ENCODE results near the gene RASA1. TPM values are rescaled to one million over a fixed set of nuclear protein-coding genes. Genes with fewer than 3 reads are reported as not detected.

The RASA1 gene
- total RNA-seq, 2 donors from 2014 or later: 50.9 to 63.0 TPM

- H3K27ac Mint-ChIP-seq: no peak overlapping the region
- WGBS, 2 experiments (ENCODE audit: insufficient coverage in 1 of 2, insufficient read length in 1 of 2): 86 to 98% methylated on average over 1 to 3 of the region's 3 CpGs
- no peaks in the 10 kb centered on the region for H3K4me1 ChIP-seq (ENCODE audit: control insufficient read depth, insufficient read depth, low read length)
Measured at GRCh38 chr5:87394411-87395165, 126.9 kb downstream of the RASA1 start.

GRCh38 chr5:87398981-87399614 is 131.4 kb downstream of the RASA1 start:
- no peaks in the 10 kb centered on the region for H3K27me3 ChIP-seq (ENCODE audit: control insufficient read depth, insufficient read depth, low read length, poor library complexity, severe bottlenecking)
- Mint-ChIP-seq H3K9me3 (peaks cover 6% of the 10 kb centered on the region), H3K36me3 (ENCODE audit: low read depth) (peaks cover 75% of the 10 kb centered on the region), H3K27ac (no peak overlapping the region), H3K4me1 (no peaks in the 10 kb centered on the region), H3K27me3 (ENCODE audit: insufficient read depth) (no peaks in the 10 kb centered on the region), H3K4me3 (no peak overlapping the region)
- H3K9ac ChIP-seq (ENCODE audit: extremely low read depth, low read length, poor library complexity, severe bottlenecking): no peak overlapping the region
- WGBS, 2 experiments (ENCODE audit: insufficient coverage in 1 of 2, insufficient read length in 1 of 2): 97 to 100% methylated on average over 4 to 5 of the region's 5 CpGs
- TF ChIP-seq CTCF (conservative IDR thresholded peaks at IDR 0.05): no peak
- H3K27ac ChIP-seq (ENCODE audit: low read depth, low read length): no peak overlapping the region
- H3K9me3 ChIP-seq (ENCODE audit: control insufficient read depth, low read length): peaks cover 12% of the 10 kb centered on the region
- H3K4me3 ChIP-seq (ENCODE audit: low read length): no peak overlapping the region
- DNase-seq: no peak
- H3K4me1 ChIP-seq (ENCODE audit: control insufficient read depth, insufficient read depth, low read length): no peaks in the 10 kb centered on the region
- peaks cover 94% of the 10 kb centered on the region for H3K36me3 ChIP-seq (ENCODE audit: control insufficient read depth, insufficient read depth, low read length)

More at GRCh38 chr5:87394411-87395165, 126.9 kb downstream of the RASA1 start:
- Mint-ChIP-seq H3K4me3 (no peak overlapping the region), H3K9me3 (no peaks in the 10 kb centered on the region), H3K27me3 (ENCODE audit: insufficient read depth) (no peaks in the 10 kb centered on the region), H3K4me1 (no peaks in the 10 kb centered on the region), H3K36me3 (ENCODE audit: low read depth) (peaks cover 76% of the 10 kb centered on the region)
- Histone ChIP-seq H3K36me3 (ENCODE audit: control insufficient read depth, insufficient read depth, low read length) (peaks cover 93% of the 10 kb centered on the region), H3K9me3 (ENCODE audit: control insufficient read depth, low read length) (no peaks in the 10 kb centered on the region), H3K9ac (ENCODE audit: extremely low read depth, low read length, poor library complexity, severe bottlenecking) (no peak overlapping the region), H3K4me3 (ENCODE audit: low read length) (no peak overlapping the region), H3K27me3 (ENCODE audit: control insufficient read depth, insufficient read depth, low read length, poor library complexity, severe bottlenecking) (no peaks in the 10 kb centered on the region), H3K27ac (ENCODE audit: low read depth, low read length) (no peak overlapping the region)
- no peak for DNase-seq
- TF ChIP-seq CTCF (conservative IDR thresholded peaks at IDR 0.05): no peak

GRCh38 chr5:87399720-87400119 is 132.0 kb downstream of the RASA1 start:
- TF ChIP-seq CTCF (conservative IDR thresholded peaks at IDR 0.05): no peak
- no peak overlapping the region for H3K9ac ChIP-seq (ENCODE audit: extremely low read depth, low read length, poor library complexity, severe bottlenecking)
- Mint-ChIP-seq H3K4me1 (no peaks in the 10 kb centered on the region), H3K9me3 (peaks cover 6% of the 10 kb centered on the region), H3K36me3 (ENCODE audit: low read depth) (peaks cover 76% of the 10 kb centered on the region), H3K4me3 (no peak overlapping the region), H3K27ac (no peak overlapping the region), H3K27me3 (ENCODE audit: insufficient read depth) (no peaks in the 10 kb centered on the region)
- H3K4me3 ChIP-seq (ENCODE audit: low read length): no peak overlapping the region
- H3K36me3 ChIP-seq (ENCODE audit: control insufficient read depth, insufficient read depth, low read length): peaks cover 95% of the 10 kb centered on the region
- no peak overlapping the region for H3K27ac ChIP-seq (ENCODE audit: low read depth, low read length)
- 98 to 100% methylated on average over 1 to 2 of the region's 2 CpGs for WGBS, 2 experiments (ENCODE audit: insufficient coverage in 1 of 2, insufficient read length in 1 of 2)
- no peaks in the 10 kb centered on the region for H3K4me1 ChIP-seq (ENCODE audit: control insufficient read depth, insufficient read depth, low read length)
- DNase-seq: no peak
- H3K9me3 ChIP-seq (ENCODE audit: control insufficient read depth, low read length): peaks cover 12% of the 10 kb centered on the region
- H3K27me3 ChIP-seq (ENCODE audit: control insufficient read depth, insufficient read depth, low read length, poor library complexity, severe bottlenecking): no peaks in the 10 kb centered on the region
